GM12872 (cell line): ENCODE measurements around the gene LRRTM4.

ENCODE experiments used
- TF ChIP-seq, protein P1 (sequence below): IDR thresholded peaks from 3 replicates; pipeline ENCODE4 v1.5.1; 2011; ENCODE audit warnings: low read depth, mild to moderate bottlenecking, low read length, moderate library complexity; ENCODE audit not compliant: insufficient read depth

LRRTM4 gene

DNA sequence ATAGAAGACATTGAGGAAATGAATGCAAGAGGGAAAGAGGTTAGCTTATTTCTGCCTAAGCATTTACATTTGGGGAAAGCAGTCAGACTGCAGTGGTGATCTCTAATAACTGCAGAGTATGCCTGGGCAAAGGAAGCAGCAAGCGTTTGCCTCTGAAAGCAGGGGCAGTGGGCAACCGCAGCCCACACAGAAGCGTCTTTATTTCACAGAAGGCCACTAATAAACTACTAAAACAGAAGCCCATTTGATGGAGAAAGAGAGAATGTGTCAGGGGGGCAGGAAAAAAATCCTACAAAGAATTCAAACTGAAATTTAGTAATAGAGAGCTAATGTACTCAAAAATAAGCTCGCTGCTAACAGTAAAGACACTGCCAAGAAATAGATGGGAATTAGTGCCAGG lies 53.1 kb downstream of the LRRTM4 start:
- TF ChIP-seq, protein P1, sequence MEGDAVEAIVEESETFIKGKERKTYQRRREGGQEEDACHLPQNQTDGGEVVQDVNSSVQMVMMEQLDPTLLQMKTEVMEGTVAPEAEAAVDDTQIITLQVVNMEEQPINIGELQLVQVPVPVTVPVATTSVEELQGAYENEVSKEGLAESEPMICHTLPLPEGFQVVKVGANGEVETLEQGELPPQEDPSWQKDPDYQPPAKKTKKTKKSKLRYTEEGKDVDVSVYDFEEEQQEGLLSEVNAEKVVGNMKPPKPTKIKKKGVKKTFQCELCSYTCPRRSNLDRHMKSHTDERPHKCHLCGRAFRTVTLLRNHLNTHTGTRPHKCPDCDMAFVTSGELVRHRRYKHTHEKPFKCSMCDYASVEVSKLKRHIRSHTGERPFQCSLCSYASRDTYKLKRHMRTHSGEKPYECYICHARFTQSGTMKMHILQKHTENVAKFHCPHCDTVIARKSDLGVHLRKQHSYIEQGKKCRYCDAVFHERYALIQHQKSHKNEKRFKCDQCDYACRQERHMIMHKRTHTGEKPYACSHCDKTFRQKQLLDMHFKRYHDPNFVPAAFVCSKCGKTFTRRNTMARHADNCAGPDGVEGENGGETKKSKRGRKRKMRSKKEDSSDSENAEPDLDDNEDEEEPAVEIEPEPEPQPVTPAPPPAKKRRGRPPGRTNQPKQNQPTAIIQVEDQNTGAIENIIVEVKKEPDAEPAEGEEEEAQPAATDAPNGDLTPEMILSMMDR, result no peak

DNA sequence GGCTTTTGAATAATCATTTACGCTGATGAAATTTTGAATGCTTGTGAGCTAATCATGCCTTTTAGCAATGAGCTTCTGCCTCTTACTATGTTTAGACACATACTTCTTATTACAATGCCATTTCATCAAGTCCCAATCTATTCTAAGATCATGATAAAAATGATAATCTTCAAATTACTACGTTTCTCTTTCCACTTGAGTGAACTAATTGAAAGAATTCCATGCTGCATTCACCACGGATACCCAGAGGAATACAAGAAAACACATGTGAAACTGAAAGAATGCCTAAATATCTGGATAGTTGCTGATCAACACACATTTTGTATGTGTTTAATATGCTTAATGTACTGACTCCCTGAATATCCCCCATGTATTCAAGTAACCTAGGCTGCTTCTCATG lies 62.3 kb downstream of the LRRTM4 start:
- TF ChIP-seq, protein P1, result no peak

DNA sequence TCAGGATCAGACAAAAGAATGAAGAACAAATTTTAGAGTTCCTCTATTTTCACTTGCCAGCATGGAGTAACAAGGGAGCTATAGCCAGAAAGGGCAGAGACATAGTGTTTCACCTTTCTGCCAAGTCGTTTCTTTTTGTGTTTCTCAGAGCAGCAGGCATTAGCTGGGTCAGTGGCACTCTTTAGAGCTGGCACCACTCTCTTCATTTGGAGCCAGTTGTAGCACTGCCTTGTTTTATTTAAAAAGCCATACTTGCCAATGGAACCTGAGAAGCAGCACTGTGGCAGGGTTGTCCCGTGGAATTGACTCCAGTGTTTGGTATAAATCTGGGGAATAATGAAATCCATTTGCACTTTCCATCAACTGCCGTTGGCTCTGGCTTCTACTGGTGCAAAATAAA lies 64.0 kb downstream of the LRRTM4 start:
- TF ChIP-seq, protein P1, result no peak

DNA sequence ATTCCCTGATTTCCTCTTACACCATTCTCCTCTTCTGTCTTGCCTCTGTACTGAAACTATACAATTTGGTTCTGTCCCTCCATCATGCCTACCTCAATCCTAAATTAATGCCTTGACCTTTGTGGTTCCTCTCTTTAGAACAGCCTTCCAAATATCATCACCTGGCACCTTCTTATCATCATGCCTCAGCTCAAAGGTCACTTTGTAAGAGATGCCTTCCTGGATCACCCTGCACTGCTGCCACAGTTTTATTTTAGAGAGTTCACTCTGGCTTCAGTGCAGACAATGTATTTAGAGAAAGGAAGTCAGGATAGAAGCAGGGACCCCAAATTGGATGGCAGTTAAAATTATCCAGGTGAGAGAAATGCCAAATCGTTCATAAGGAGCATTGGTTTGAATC lies 64.5 kb downstream of the LRRTM4 start:
- TF ChIP-seq, protein P1, result no peak

DNA sequence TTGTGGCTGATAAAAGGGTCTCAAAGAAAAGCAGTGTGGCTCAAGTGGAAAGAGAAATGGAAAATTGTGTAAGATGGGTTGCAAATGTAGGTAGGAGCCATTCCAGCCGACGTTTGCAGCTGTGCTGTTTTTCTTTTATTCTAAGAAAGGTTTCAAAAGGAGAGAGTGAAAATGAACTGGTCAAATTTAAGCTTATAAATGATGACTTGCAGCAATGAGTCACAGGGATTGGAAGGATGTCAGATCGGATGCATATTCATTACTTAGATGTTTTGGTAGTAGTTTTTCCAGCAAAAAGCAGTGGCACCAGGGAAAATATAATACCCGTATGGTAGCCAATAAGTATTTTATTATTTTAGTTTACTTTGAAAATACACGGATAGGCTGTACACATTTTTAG lies 79.1 kb downstream of the LRRTM4 start:
- TF ChIP-seq, protein P1, result no peak

DNA sequence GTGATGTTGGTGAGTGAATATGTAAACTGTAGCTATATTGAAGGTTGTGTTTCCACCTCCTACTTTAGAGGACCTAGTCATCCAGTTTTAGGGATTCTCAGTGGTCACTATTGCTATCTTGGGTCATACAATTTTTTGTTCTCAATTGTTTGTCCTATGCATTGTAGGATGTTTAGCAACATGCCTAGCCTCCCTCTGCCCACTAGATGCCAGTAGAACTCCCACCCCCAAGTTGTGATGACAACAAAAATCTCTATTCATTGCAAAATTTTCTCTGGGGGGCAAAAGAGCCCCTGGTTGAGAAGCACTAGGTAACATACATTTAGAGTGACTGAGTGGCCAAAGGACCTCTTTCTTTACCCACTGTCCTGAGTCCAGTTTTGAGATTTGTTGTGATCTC lies 87.3 kb downstream of the LRRTM4 start:
- TF ChIP-seq, protein P1, result no peak

DNA sequence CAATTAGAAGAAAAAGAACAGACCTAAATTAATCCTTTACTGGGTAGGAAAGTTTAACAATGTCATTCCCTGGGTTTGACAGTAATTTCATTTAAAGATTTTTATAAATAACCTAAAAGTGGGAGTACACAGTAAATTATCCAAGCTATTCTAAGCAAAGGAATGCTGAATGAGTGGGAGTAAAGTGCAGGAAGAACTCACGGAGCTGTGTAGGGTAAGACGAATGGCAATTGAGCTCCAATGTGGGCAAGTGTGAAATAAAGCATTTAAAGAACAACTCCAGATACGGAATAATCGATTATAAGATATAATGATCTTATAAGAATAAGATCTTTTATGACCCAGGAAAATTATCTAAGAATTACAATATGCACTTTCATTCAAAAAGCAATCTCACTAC lies 93.2 kb downstream of the LRRTM4 start:
- TF ChIP-seq, protein P1, result no peak

DNA sequence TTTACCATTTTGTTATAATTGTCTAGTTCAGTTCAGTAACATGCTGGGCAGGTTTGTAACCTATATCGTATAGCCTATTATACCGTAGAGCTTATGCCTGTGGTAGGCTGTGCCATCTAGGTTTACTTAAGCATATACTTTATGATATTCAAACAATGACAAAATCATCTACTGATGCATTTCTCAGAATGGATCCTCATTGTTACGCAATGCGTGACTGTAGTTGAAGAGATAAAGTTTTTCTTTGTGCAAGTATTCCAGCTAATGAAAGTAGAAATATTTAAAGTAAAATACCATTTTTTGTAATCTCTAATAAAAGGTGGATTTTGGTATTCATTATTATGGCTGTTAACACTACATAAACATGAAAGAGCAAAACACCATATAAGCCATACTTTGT lies 100.2 kb downstream of the LRRTM4 start:
- TF ChIP-seq, protein P1, result no peak
